Right lobe of liver (tissue), 6 donors: ENCODE data around the gene CBX1. TPM values are rescaled to one million over a fixed set of nuclear protein-coding genes. Genes with fewer than 3 reads are reported as not detected.

ENCODE experiments used
- ATAC-seq, 4 donors: fragments of 200-7000 bp; cut with Tn5 transposase; one replicate each; pipeline ENCODE4 v1.9.1; 2020; ENCODE audit warnings: mild to moderate bottlenecking in 4 of 4, moderate library complexity in 4 of 4
- DNase-seq, 3 donors: peaks; one replicate each; pipeline ENCODE4 v3.0.0-alpha.2; 2020
- H3K27ac ChIP-seq, 3 donors: fragments of 200-600 bp; one replicate each; pipeline ENCODE4 v1.8.0; 2022
- H3K27me3 ChIP-seq, 2 donors: fragments of 200-600 bp; one replicate each; pipeline ENCODE4 v1.8.0; 2022
- H3K36me3 ChIP-seq, 4 donors: fragments of 200-600 bp; sonication (generic) in 1 of 4; one replicate each; pipeline versions ENCODE4 v1.5.1 to v1.8.0; 2017 to 2022; ENCODE audit warnings: control low read depth in 1 of 4
- H3K4me1 ChIP-seq, 4 donors: fragments of 200-600 bp; sonication (generic) in 1 of 4; one replicate each; pipeline versions ENCODE4 v1.5.1 to v1.8.0; 2017 to 2022; ENCODE audit warnings: control low read depth in 1 of 4
- H3K4me3 ChIP-seq, 3 donors: fragments of 200-600 bp; one replicate each; pipeline ENCODE4 v1.8.0; 2022
- H3K9me3 ChIP-seq, 4 donors: fragments of 200-600 bp; sonication (generic) in 1 of 4; one replicate each; pipeline versions ENCODE4 v1.5.1 to v1.8.0; 2017 to 2022; ENCODE audit warnings: control low read depth in 1 of 4
- CTCF ChIP-seq, 4 donors: fragments of 200-600 bp in 3 of 4; fragments of 450-650 bp in 1 of 4; IDR thresholded peaks; one replicate each; pipeline versions ENCODE4 v1.5.1 to v1.8.0; 2016 to 2022; ENCODE audit warnings: antibody characterized with exemption in 4 of 4, mild to moderate bottlenecking in 2 of 4
- POLR2A ChIP-seq: fragments of 450-650 bp; IDR thresholded peaks from one replicate; pipeline ENCODE4 v1.6.1; 2017; ENCODE audit warnings: antibody characterized with exemption, mild to moderate bottlenecking
- WGBS: methylation state at CpG from one replicate; pipeline ENCODE4 v1.1.6; 2018; ENCODE audit warnings: low coverage, low lambda C conversion rate; ENCODE audit not compliant: insufficient coverage; ENCODE audit errors: missing lambda C conversion rate; 5-methylcytosine and 5-hydroxymethylcytosine counted together
- intact Hi-C, 2 donors: fragments of 100-400 bp; cut with DNase I; formaldehyde crosslinking; loops; one replicate each; pipeline versions ENCODE4 v1.11.2 to v1.14.1; 2022
- total RNA-seq, 6 experiments: library from RNA; depleted of rRNA in 2 of 6; stranded (reverse); fragments of >200 nt in 2 of 6; fragmentation: NEBNext Ultra II Directional in 3 of 6; extraction: Animal tissue kit (Norgen Biotek cat#: 25700) in 3 of 6; gene quantifications; one replicate each; pipeline versions ENCODE4 v1.1.0 to v1.2.4, GENCODE V29; 2016 to 2023
- donor health status: DM: no; HTN: yes; CAD: no.
- donor health status: DM: no; HTN: no; CAD: no.
- donor health status: DM: no; HTN: no; CAD: no.
- donor health status: DM: no; HTN: yes; CAD: no.
- donor health status: DM: no; HTN: yes; CAD: no.

The CBX1 gene
- total RNA-seq, 6 experiments from 2014 or later = 7.0 to 10.5 (median 9.9) TPM

- H3K9me3 ChIP-seq = no peaks in the 10 kb centered on the region
- intact Hi-C loops = no loop called here
- H3K27ac ChIP-seq = no peak overlapping the region
- DNase-seq = no peak
- H3K27me3 ChIP-seq = no peaks in the 10 kb centered on the region
- WGBS = 72% methylated on average over 11 of the region's 14 CpGs
- no peak overlapping the region for H3K4me3 ChIP-seq
- peaks cover 0 to 3% (median 0%) of the 10 kb centered on the region in 4 donors for H3K36me3 ChIP-seq
- peaks cover 0 to 1% (median under 1%) of the 10 kb centered on the region in 4 donors for H3K4me1 ChIP-seq
- no peak for TF ChIP-seq CTCF (IDR thresholded peaks at IDR 0.05)
- TF ChIP-seq POLR2A = no peak
- no peak for ATAC-seq
Observed at GRCh38 chr17:48148029-48148770, 46.9 kb upstream of the CBX1 start.

GRCh38 chr17:48144976-48145798 lies 43.9 kb upstream of the CBX1 start:
- ATAC-seq (no peak), DNase-seq (no peak)
- Histone ChIP-seq H3K27me3 (no peaks in the 10 kb centered on the region), H3K27ac (no peak overlapping the region), H3K4me1 (no peaks in the 10 kb centered on the region), H3K36me3 (peaks cover 0 to 3% (median 0%) of the 10 kb centered on the region in 4 donors), H3K9me3 (no peaks in the 10 kb centered on the region), H3K4me3 (no peak overlapping the region)
- TF ChIP-seq POLR2A (no peak), CTCF (IDR thresholded peaks at IDR 0.05) (no peak)
- 86% methylated on average over 3 of the region's 3 CpGs for WGBS
- intact Hi-C loops = no loop called here

- ATAC-seq = no peak
- 67% methylated on average over 7 of the region's 8 CpGs for WGBS
- no peaks in the 10 kb centered on the region for H3K27me3 ChIP-seq
Observed at GRCh38 chr17:48144231-48144630, 43.0 kb upstream of the CBX1 start.

GRCh38 chr17:48143629-48144028 lies 42.4 kb upstream of the CBX1 start:
- Histone ChIP-seq H3K4me1 (no peaks in the 10 kb centered on the region), H3K36me3 (peaks cover 0 to 3% (median 0%) of the 10 kb centered on the region in 4 donors), H3K9me3 (no peaks in the 10 kb centered on the region), H3K4me3 (no peak overlapping the region), H3K27me3 (no peaks in the 10 kb centered on the region), H3K27ac (no peak overlapping the region)
- TF ChIP-seq CTCF (IDR thresholded peaks at IDR 0.05) (no peak), POLR2A (no peak)
- 61% methylated on average over 6 of the region's 6 CpGs for WGBS
- ATAC-seq = no peak
- intact Hi-C loops = no loop called here
- DNase-seq = no peak

More at GRCh38 chr17:48144231-48144630, 43.0 kb upstream of the CBX1 start:
- DNase-seq = no peak
- Histone ChIP-seq H3K27ac (no peak overlapping the region), H3K36me3 (peaks cover 0 to 3% (median 0%) of the 10 kb centered on the region in 4 donors), H3K9me3 (no peaks in the 10 kb centered on the region), H3K4me3 (no peak overlapping the region), H3K4me1 (no peaks in the 10 kb centered on the region)
- intact Hi-C loops = no loop called here
- TF ChIP-seq CTCF (IDR thresholded peaks at IDR 0.05) (no peak), POLR2A (no peak)
